22Rv1 (cell line): ENCODE measurements around the gene ZNF443.

Source experiments
- CTCF ChIP-seq: fragments of 450-650 bp; IDR thresholded peaks from 2 replicates; pipeline ENCODE4 v1.5.1; 2017; ENCODE audit warnings: mild to moderate bottlenecking
- ZFX ChIP-seq: fragments of 450-650 bp; IDR thresholded peaks from 2 replicates; pipeline ENCODE4 v1.6.1; 2017; ENCODE audit warnings: antibody characterized with exemption, borderline replicate concordance

GRCh38 chr19:12485052-12485416 lies 44.2 kb upstream of the ZNF443 start:
- no peak for TF ChIP-seq CTCF
- TF ChIP-seq ZFX = no peak
